ENCODE measurements around the gene PHF23.

Gene PHF23

GRCh38 chr17:7239091-7240027 is at the start of gene PHF23:
Gene PHF23 (minus strand): TSS chr17:7239457. CDS start chr17:7239279, 178 bp downstream.
- peak; percentile 96 for DNase-seq

DNA sequence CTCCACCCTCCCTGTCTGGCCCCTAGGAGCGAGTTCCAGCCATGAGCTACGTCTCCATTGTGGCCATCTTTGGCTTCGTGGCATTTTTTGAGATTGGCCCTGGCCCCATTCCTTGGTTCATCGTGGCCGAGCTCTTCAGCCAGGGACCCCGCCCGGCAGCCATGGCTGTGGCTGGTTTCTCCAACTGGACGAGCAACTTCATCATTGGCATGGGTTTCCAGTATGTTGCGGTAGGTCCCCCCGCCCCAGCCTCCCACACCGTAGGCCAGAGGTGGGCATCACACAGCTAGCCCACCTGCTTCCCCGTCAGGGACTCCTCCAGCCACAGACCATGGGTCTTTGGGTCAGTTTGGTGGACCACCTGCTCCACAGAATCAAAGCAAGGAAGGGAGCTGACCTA is 46.4 kb upstream of the PHF23 start:
- no peak for DNase-seq

DNA sequence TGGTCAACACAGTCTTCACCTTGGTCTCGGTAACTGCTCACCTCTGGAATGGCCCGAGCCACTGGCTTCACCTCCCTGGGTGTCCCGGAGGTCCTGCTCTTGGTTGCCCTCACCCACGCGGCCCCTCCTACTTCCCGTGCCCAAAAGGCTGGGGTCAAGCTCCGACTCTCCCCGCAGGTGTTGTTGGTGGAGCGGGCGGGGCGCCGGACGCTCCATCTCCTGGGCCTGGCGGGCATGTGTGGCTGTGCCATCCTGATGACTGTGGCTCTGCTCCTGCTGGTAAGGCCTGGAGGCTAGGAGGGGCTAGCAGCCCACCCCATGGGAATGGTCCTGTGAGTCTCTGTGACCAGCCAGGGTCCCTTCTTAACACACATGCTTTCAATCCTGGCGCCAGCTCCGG is 45.7 kb upstream of the PHF23 start:
- no peak for DNase-seq

DNA sequence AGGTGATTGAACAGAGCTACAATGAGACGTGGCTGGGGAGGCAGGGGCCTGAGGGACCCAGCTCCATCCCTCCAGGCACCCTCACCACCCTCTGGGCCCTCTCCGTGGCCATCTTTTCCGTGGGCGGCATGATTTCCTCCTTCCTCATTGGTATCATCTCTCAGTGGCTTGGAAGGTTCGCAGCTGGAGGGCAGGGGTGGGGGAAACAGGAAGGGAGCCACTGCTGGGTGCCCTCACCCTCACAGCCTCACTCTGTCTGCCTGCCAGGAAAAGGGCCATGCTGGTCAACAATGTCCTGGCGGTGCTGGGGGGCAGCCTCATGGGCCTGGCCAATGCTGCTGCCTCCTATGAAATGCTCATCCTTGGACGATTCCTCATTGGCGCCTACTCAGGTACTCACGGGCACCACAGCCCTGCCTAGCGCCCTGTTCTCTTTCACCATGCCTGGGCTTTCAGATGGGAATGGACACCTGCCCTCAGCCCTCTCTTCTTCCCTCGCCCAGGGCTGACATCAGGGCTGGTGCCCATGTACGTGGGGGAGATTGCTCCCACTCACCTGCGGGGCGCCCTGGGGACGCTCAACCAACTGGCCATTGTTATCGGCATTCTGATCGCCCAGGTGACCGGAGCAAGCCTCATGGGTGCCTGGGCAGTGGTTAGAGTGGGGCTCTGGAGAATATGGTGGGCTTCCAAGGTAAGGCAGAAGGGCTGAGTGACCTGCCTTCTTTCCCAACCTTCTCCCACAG is 44.4 kb upstream of the PHF23 start:
- DNase-seq: no peak

DNA sequence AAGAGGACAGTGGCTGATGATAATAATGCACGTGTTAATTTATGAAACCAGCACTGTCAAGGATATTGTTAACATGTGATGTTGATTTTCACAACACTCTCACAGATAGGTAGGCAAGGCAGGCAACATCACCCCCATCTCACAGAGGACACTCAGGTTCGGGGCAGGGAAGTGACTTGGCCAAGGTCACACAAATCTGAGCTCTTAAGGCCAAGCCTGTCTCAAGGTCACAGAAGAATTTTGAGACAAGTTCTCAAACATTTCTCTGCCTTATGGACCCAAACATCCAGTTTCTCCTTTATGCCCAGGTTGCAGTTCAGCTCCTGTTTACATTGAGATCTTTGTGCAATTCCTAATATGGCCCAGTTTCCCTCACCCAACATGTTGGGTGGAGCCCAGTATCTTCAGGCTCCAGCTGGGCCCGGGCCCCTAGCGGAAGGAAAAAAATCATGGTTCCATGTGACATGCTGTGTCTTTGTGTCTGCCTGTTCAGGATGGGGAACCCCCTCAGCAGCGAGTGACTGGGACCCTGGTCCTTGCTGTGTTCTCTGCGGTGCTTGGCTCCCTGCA is 43.6 kb upstream of the PHF23 start:
- DNase-seq: no peak

DNA sequence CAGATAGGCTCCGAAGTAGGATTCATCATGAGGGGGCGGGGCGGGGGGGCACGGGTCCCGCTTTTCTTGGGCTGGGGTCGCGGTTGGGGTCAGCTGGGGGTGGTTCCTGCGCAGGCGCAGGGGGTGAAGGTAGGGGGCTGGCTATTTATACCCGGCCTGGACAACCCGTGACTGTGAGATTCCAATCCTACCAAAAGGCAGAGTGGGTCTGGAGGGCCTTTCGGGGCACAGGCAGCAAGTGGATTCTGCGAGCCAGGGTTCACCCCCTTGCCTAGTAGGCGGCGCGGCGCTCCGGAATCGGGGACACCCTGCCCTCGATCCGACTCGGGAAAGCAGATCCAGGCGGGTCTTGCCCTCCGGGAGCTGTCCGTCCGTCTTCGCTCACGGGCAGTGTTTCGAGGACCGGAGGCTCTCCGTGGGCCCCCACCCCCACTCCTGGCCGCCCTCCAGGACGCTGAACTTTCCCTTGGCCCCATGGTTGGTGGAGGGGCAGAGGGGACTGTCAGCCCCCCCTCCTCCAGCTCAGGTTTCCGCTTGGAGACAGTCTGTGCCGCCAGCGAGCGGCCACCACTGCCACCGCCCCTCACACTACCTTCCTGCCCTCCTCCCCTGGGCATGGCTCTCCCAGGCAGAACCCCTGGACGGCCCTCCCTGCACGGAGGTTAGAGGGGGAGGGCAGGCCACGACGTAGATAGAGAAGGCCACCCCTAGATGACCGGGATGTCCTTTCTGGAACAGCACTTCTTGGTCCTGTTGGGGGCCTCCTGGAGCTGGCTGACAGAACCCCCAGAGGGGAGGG is 42.9 kb upstream of the PHF23 start:
- DNase-seq: no peak

GRCh38 chr17:7281074-7281952 is 42.1 kb upstream of the PHF23 start, which contains the start of gene SLC2A4:
Gene SLC2A4 (plus strand): TSS chr17:7281718. CDS start chr17:7281935, 217 bp downstream.
- DNase-seq: peak; percentile 80

GRCh38 chr17:7280519-7281073 is 41.3 kb upstream of the PHF23 start:
- DNase-seq: peak; percentile 87

DNA sequence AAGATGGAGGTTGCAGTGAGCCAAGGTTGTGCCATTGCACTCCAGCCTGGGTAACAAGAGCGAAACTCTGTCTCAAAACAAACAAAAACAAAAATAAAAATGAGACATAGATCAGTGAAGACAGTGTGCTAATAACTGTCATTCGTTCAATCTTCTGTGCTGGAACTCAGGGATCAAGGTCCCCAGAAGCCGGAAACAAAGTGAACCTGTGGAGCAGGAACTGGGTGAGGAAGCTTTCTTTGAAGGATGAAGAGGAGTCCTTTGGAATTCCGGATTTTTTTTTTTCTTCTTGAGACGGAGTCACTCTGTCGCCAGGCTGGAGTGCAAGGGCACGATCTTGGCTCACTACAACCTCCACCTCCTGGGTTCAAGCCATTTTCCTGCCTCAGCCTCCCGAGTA is 40.2 kb upstream of the PHF23 start:
- DNase-seq: no peak

DNA sequence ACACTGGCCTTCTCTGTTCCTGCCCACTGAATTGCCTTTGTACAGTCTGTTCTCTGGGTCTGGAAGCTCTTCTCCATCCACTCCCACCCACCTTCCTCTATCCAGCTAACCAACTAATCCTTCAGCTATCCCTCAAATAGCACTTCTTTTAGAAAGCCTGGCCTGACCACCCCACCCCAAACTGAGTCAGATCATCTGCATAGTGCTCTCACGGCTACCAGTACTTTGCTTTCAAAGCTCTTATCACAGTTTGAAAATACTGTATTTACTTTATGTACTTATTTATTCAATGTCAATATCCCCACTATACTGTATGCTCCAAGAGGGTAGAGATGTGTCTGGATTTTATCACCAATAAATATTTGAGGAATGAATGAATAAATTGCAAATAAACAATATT is 27.5 kb upstream of the PHF23 start:
- no peak for DNase-seq

DNA sequence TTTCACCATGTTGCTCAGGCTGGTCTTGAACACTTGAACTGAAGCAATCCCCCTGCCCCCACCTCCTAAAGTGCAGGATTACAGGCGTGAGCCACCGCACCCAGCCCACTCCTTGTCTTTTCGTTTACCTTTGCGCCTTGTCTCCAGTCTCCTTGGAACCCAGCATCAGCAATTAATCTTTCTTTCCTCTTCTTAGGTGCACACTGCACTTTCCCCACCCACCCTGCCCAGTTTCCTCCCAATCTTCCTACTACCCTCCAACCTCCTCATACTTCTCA is 24.5 kb upstream of the PHF23 start:
- DNase-seq: no peak

DNA sequence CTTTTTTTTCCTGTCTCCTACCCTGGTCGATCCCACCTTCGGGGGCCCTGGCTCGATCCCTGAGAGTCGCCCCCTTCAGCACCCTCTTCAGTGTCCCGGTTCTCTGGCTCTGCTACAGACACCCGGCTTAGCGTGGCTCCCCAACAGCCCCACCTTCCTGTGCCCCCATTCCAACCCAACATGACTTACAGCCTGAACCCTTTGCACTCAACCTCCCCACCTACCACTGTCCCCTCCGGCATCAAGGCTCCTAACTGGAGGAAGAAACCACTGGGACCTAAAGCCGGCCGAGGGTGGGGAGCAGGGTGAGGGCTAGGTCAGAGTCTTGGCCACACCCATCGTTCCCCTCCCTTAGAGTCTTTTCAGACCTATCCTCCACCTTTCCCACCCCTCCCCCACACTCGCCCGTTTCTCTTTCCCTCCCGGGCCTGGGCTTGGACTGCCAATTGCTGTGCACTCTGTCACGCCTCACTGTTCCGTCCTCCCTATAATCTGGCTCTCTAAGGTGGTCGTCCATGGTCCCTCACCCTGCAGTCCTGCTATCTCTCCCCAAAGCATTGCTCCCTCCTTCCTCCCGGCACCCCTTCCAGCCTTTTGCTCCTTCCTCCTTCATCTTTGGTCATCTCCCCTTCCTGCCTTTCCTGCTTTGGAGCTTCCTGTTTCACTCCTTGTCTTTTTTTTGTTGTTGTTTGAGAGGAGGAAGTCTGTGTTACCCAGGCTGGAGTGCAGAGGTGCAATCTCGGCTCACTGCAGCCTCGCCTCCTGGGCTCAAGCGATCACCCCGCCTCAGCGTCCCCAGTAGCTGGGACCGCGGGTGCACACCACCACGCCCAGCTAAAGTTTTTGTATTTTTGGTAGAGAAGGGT is 23.9 kb upstream of the PHF23 start:
- no peak for DNase-seq

DNA sequence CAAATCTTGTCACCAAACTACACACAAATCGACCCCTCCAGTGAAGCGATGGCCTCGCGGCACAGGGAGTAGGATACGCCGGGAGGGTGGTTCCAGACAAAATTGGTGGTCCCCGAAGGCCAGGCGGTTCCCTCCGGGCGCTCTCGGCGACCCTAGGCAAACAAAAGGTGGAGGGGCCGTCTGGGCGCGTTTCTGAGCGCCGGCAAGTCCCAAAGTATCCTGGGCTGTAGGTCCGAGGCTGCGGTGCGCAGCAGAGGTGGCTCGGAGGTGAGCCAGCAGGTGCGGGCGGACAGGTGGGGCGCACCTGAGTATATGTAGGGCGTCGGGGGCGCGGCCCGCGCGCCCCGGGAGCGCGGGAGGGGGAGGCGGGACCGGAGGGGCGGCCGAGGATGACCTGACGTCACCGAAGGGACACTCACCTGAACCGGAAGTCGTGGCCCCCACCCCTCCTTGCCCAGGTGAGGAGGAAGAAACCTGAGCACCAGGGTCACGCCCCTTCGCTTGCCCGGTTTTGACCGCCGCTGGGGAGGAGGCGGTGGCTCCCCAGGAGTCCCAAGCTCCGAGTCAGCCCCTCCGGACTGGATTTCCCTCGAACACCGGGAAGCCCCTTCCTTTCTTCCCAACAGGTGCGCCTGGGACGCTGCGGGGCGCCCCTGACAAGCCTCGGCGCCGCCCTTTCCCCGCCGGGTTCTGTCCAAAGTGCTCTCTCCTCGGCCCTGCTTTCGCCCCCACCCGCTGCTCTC is 23.1 kb upstream of the PHF23 start, which contains the start of gene CLDN7:
TSS of gene CLDN7 (minus strand) at position 287 of the 743 bp plus-strand sequence. CDS start 435 bp downstream, outside the sequence.
- no peak for DNase-seq

DNA sequence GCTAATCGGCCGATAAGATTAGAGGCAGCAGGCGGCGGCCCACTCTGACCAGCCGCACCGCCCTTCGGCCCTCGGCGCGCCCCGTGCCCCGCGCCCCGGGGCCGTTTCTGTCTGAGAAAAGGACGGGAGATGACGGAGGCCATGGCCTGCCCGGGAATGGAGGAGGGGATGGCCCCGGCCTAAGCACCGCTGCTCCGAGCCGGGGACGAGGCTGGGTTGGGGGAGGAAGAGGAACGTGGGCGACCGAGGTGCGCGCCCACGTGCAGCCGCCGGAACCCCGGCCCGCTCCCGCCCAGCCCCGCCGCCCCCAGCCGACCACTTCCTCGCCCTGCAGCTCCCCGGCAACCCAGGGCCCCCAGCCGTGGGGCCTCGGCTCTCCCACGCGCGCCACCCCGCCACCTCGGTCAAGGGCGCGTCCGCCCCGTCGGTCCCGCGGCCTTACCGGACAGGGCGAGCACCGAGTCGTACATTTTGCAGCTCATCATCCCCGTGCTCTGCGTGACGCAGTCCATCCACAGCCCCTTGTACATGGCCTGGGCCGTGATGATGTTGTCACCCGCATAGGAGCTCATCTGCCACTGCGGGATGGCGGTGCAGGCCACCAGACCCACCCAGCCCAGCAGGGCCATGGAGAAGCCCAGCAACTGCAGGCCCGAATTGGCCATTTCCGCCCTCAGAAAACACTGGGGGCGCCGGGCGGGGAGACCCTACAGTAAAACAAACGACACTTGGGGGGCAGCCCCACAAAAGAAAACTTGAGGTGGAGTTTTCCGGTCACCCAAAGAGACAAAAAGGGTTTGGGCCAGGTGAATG is 22.3 kb upstream of the PHF23 start:
- peak; percentile 13 for DNase-seq

DNA sequence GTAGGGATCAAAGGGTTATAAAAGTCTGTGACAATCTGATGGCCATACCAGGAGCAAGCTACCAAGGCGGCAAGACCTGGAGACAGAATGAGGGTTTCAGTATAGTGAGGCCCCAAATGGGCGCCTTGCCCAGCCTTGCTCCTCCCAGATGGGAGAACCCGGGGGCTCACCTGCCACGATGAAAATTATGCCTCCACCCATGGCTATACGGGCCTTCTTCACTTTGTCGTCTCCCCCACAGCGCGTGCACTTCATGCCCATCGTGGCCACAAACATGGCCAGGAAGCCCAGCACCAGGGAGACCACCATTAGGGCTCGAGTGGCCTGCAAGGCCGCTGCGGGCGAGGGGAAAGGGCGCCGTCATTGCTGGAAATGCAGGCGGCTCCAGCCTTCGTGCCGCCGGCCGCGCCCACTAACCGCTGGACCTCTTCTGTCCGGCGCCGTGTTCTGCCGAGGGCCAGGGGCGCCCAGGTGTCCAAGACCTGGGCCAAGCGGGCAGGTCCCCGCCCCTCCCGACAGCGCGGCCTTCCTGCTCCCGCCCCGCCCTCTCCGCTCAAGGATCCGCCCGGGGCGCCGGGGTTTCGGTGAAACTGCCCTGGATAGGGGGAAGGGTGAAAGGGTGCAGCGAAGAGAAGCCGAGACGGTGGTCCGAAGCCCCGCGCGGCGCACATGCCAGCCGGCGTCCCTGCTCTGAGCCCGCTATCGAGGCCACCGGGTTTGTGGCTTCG is 21.6 kb upstream of the PHF23 start:
- DNase-seq: peak; percentile 20

GRCh38 chr17:7260151-7260550 is 20.9 kb upstream of the PHF23 start:
- no peak for DNase-seq

- no peak for DNase-seq
Observed at GRCh38 chr17:7259555-7259889, 20.3 kb upstream of the PHF23 start.

All from activated CD4-positive, alpha-beta T cell treated with anti-CD3 and anti-CD28 coated beads, Interleukin-2, amount 50 U/mL, for 1 hour (primary cell).